C4-2B (cell line): ENCODE measurements around the gene ST6GALNAC3.
"Not testable (repeated sequence)": the region's sequence is repeated elsewhere in the genome, so short reads cannot be mapped to it uniquely, and the experiment has no call there.

Experiments
- H3K27ac ChIP-seq: fragments of 450-650 bp; 2 replicates; pipeline ENCODE4 v1.5.1; 2017
- ZFX ChIP-seq: fragments of 450-650 bp; IDR thresholded peaks from 2 replicates; pipeline ENCODE4 v1.6.1; 2017
- TF ChIP-seq, protein P1 (sequence below): fragments of 450-650 bp; conservative IDR thresholded peaks from 2 replicates; pipeline ENCODE4 v1.5.1; 2017; ENCODE audit warnings: mild to moderate bottlenecking

Gene ST6GALNAC3

DNA sequence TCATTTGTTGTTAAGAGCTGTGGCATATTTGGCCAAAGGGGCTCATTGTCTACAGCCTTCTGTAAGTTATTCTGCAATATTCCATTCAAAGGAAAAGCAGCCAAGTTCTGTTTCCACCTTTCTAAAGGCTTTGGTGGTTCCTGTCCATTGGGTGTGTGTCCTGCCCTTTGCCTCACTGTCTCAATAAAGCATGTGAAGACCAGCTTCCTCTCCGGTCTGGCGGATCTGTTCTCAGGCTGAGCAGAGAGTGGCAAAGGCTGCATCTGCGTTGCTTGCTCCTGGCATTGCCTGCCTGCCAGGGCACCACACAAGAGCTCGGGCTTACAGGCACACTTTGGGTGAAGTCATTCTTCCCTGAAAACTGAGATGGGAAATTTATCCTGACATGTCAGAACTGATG is 34.9 kb downstream of the ST6GALNAC3 start:
- no peak overlapping the region for H3K27ac ChIP-seq
- TF ChIP-seq ZFX: no peak
- TF ChIP-seq, protein P1, sequence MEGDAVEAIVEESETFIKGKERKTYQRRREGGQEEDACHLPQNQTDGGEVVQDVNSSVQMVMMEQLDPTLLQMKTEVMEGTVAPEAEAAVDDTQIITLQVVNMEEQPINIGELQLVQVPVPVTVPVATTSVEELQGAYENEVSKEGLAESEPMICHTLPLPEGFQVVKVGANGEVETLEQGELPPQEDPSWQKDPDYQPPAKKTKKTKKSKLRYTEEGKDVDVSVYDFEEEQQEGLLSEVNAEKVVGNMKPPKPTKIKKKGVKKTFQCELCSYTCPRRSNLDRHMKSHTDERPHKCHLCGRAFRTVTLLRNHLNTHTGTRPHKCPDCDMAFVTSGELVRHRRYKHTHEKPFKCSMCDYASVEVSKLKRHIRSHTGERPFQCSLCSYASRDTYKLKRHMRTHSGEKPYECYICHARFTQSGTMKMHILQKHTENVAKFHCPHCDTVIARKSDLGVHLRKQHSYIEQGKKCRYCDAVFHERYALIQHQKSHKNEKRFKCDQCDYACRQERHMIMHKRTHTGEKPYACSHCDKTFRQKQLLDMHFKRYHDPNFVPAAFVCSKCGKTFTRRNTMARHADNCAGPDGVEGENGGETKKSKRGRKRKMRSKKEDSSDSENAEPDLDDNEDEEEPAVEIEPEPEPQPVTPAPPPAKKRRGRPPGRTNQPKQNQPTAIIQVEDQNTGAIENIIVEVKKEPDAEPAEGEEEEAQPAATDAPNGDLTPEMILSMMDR: no peak

DNA sequence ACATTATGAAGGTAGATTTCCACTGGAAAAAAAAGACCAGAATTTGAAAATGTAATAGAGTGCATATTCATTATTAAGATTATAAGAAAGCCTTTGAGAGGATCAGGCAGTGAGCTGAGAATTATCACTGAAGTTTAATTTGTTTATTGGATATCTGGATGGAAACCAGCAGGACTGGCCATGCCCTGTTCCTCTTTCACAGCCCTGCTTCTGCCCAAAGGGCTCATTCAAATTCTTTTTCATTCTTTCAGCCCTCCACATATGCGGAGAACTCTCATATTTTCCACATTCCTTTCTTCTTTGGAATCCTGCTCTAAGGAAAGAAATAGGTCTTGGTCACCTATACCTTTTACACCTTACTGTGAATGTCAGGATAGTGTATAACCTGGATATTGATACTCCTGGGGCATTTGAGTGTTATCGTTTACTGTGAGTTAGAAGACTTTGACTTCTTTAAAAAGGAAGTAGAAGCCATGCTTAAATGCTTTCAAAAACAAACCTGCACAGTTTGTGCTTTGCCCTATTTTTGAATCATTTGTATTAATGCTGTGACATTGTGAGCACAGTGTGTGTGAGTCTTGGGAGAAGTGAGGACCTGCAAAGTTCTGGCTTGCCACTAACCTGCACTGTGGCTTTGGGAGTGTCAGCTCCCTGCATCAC is 35.5 kb downstream of the ST6GALNAC3 start:
- TF ChIP-seq ZFX: no peak
- TF ChIP-seq, protein P1: no peak
- H3K27ac ChIP-seq: no peak overlapping the region

DNA sequence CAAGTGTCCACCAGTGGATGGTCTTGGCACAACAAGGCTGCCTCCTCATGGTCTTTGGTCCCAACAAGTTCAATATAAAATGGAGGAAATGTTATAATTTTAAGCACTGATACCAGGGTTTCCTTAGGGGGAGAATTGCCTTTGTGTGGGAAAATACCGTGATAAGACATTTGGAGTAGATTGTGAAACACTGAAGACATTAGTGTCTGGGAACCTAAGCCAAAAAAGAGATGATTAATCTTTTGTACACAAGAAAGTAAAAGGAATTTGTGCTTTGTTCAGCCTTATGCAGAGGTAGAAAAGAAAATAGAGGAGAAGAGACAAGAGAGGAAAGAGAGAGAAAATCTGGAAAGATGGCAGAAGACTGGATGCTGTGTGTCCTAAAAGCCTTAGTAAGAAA is 36.1 kb downstream of the ST6GALNAC3 start:
- H3K27ac ChIP-seq: no peak overlapping the region
- TF ChIP-seq, protein P1: no peak
- no peak for TF ChIP-seq ZFX

DNA sequence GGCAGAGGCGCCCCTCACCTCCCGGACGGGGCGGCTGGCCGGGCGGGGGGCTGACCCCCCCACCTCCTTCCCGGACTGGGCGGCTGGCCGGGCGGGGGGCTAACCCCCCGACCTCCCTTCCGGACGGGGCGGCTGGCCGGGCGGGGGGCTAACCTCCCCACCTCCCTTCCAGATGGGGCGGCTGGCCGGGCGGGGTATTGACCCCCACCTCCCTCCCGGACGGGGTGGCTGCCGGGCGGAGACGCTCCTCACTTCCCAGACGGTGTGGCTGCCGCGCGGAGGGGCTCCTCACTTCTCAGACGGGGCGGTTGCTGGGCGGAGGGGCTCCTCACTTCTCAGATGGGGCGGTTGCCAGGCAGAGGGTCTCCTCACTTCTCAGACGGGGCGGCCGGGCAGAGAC is 37.8 kb downstream of the ST6GALNAC3 start:
- H3K27ac ChIP-seq: not testable (repeated sequence)

DNA sequence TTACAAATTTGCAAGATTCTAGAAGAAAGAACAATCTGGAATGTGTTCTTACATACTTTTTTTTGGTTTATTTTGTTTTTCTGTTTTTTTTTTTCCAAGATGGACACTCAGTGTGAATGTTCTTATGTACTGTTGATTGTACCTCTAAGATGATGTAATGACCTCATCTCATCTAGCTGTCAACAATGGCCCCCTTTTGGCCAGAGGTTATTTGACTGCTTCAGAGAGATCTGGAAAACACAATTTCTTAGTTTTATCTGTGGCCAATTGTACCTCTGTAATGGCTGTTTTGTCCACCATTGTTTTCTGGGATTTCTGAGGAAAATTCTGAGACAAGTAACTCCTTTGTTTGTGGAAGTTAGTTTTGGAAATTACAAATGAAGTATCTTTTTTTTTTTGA is 38.9 kb downstream of the ST6GALNAC3 start:
- TF ChIP-seq ZFX: no peak
- TF ChIP-seq, protein P1: no peak
- no peak overlapping the region for H3K27ac ChIP-seq

DNA sequence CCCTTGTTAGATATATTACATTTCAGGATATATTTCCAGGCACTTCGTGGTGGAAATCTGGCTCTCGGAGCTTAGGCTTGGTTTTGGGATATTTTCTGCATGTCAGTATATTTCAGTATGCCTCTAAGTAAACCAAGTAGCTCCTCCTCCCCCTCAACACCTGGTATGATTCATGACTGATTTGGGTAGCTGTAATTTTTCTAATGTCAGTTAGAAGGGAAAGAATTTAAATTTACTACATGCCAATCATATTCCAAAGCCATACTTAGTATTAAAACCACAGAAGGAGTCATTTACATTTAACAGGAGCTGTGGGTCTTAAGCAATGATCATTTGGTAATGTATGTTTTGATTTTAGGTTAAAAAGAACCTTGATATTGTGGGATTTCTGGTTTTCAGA is 40.6 kb downstream of the ST6GALNAC3 start:
- TF ChIP-seq ZFX: no peak
- TF ChIP-seq, protein P1: no peak
- no peak overlapping the region for H3K27ac ChIP-seq

DNA sequence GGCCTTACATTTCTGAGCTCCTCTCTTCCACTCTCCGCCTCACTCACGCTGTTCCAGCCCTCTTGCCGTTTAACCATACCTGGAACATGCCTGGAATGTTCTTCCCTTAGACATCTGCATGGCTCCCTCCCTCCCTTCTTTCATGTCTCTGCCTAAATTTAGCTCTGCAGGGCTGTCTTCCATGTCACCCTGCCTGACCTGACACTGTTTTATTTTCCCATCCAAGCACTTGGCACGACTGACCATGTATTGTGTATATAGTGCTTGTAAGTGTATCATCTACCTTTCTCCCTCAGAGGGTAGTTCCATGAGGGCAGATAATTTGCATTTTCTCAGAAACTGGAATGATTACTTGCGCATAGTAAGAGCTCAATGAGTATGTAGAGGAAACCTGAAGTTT is 47.3 kb downstream of the ST6GALNAC3 start:
- TF ChIP-seq, protein P1: no peak
- TF ChIP-seq ZFX: no peak
- H3K27ac ChIP-seq: no peak overlapping the region

DNA sequence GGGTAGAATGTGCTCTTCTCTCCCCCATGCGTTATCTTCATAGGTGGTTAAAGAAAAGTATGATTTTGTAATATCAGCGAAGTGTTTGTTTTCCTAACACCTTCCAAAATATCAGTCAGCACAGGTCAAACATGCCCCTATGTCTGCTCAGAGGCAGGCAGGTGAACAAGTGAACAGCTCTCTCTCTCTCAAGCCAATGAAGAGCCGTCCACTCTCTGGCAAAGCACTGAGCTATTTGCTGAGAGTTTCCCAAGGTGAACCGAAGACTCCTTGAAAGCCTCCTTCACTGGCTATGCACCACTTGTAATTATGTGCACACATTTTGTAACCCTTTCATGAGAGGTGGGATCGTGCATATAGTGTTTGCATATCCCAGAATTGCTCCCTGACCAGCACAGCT is 47.7 kb downstream of the ST6GALNAC3 start:
- H3K27ac ChIP-seq: no peak overlapping the region
- TF ChIP-seq, protein P1: no peak
- no peak for TF ChIP-seq ZFX

DNA sequence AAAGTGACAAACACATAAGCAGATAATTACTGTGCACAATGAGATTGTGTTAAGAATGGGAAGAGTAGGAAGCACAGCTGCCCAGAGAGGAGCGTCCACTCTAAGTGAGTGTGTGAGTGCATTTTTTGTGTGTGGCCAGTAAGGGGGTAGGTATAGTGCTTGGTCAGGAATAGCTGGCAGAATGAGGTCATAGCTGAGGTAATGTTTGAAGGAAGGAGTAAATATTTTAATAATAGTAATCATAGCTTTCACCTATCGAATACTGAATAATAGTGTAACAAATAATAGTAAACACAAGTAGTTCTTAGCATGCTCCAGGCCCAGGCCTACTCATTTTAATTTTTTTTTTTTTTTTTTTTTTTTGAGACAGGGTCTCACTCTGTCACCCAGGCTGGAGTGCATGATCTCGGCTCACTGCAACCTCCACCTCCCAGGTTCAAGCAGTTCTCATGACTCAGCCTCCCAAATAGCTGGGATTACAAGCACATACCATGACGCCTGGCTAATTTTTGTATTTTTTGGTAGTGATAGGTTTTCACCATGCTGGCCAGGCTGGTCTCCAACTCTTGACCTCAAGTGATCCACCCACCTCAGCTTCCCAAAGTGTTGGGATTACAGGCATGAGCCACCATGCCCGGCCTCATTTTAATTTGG is 49.0 kb downstream of the ST6GALNAC3 start:
- not testable (repeated sequence) for H3K27ac ChIP-seq
